ENCODE results near the gene SKP1.
"Not testable (repeated sequence)": the region's sequence is repeated elsewhere in the genome, so short reads cannot be mapped to it uniquely, and the experiment has no call there.

SKP1 gene

DNA sequence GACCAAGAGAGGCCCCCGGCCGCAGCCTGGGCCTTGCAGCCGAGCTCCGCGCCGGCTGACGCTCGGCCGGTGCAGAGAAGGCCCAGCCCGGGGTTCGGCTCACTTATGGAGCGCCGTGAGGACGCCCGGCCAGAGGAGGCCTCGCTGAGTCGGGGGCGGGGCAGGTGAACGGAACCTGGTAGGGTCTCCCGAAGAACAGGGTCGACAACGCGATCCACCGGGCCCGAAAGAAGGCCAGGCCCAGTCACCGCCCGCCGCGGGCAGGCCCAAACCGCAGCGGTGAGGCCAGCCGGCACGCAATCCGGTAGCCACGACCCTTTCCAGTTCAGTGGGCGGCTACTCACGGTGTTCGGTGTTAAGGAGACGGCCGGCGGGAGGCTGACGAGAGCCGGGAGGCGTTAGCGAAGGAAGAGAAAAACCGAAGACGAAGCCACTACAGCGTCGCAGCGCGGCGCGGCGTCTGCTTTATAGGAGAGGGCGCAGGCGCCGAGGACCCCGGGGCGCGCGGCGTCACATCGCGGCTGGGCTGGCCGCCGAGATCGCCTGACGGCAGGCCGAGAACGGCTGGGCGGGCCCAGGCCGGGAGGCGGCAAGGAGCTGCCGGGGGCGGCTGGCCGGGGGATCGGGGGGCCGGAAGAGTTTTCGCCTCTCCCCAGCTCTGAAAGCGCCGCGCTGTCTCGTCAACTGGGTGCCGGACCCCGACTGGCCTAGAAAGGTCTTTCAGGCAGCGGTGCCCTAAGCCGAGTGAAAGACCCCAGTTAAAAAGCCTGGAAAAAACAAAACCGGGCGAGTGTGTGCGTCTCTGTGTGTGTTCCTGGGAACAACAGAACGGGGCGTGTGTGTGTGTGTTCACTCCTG, at the start of gene SKP1:
Gene SKP1, minus strand, starts transcription at position 440 of the 858 bp plus-strand sequence. CDS start 2,928 bp downstream, outside the sequence.
- peak; percentile 69 to 82 (median 71) for DNase-seq (ENCODE audit: low read depth in 3 of 3)

DNA sequence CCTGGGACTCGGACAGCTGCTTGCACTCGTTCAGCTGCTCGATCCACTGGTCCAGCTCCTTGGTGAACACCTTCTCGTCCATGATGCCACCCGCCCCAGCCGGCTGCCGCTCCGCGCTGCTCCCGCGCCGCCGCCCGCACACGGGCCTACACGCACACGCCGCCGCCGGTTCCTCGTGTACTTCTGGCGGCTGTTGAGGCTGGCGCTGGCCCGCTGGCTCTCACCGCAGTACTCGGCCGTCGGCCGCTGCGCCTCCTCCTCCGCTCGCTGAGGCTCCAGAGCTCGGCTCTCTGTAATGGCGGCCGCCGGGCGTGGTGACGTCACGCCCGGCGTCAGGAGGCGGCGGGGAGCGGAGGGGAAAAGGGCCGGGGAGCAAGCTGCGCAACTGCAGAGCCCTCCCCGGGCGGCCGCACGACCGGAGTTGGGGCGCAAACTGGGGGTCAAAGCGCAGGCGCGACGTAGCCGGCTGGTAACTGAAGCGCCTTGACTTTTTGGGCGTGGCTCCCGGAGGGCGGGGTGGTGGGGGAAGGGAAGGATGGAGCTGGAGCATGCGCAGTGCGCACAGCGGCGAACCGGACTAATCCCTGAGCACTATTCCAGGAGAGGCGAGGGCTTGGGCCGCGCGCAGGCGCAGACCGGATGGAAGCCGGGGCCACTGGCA, 49.2 kb upstream of the SKP1 start, which contains the start of gene PPP2CA:
Gene PPP2CA, minus strand, starts transcription at position 294 of the 661 bp plus-strand sequence. Its CDS starts 212 bp downstream, at position 82.
- peak; percentile 99 for DNase-seq (ENCODE audit: low read depth in 3 of 3)

DNA sequence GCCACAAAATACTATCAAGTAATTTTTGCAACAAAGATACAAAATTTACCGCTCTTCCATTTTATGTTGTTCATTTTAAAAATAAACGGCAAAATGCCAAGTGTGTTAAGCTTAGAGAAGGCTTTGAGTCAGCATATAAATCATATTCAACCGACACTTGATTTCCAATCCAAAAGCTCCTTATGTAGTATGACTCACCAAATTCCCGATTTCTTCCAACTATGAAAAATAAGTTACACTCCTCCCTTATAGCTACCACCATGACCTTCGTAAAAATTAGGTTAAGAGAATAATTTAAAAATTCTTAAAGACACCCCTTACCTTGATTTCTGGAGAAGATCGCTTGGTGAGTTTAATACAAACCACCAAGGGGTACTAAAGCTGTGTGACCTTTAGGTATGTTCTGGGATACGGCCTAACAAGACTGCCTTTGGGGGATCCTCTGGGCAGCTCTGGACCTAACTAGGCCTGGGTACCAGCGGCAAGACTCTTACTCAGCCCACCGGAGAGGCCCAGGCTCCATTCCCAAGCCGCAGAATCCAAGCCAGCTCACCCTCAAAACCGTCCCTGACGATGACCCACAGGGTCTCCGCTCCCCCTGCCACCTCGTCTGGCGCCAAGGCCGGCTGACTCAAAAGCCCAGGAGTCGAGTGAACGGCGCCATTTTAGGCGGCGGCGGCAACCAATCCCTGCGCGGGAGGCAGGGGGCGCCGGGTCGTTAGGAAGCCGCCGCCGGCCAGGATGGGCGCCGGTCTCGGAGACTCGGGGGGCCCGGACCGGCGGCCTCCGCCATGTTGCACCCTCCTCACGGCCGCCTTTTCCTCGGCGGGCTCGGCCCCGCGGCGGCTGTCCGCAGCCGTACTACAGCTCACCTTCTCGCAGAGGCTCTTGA, 48.4 kb upstream of the SKP1 start:
- peak; percentile 9 to 60 (median 38) for DNase-seq (ENCODE audit: low read depth in 3 of 3)

DNA sequence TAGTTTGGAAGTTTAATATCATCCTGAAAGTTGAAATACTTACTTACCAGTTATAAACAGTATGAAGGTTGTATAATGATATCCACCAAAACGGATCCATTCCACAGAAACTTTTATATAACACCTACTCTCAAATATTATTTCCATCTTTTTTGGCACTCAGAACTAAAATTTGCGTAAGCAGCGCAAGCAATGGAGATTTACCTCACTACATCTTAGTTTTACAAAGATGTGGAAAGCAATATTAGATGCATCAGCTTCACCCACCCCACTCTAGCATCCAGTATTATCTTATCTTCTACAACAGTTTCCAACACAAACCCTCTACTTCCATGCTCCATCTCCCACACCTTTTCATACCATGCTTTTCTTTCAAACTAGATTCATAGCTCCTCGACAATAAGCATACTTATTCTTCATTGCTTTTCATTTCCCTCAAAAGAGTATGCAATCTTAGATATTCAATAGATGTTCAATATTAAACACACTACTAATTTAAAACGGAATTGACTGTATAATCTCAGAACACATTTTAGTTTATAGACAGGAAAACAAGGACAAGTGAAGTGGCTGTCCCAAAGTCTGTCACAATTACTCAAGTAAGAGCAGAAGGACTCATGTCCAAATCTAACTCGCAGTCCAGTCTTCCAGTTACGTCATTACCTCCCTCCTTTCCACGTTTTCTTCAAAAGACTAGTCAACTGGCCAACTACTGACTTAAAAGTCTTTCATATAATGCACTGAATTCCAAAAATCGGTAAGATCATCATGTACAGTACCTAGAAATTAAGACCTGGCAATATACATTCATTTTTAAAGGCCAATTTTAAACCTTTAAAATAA, 46.9 kb upstream of the SKP1 start:
- no peak for DNase-seq (ENCODE audit: low read depth in 3 of 3)

DNA sequence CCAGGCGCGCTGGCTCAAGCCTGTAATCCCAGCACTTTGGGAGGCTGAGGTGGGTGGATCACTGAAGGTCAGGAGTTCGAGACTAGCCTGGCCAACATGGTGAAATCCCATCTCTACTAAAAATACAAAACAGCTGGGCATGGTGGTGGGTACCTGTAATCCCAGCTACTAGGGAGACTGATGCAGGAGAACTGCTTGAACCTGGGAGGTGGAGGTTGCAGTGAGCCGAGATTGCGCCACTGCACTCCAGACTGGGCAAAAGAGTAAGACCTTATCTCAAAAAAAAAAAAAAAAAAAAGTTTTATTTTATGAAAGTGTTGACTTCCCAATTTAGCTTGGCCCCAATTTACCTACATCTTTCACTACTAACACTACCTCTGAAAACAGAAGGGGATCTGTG, 44.9 kb upstream of the SKP1 start:
- not testable (repeated sequence) for DNase-seq (ENCODE audit: low read depth in 3 of 3)

DNA sequence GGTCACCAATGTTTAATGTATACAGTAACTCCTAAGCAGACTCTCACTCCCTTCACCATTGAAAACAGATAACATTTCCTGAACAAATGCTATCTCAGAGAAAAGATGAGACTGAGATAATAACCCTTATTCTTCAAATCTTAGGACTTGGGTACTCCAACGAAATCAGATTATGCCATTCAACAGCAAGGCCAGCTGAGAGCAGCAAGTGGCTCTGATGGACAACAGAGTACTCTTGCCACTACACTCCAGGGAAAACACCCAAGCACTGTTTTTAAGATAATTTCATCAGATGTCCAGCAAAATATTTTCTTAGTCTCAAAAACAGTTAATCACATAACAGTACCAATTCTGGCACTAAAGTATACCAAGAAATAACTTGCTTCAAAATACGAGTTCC, 39.0 kb upstream of the SKP1 start:
- no peak for DNase-seq (ENCODE audit: low read depth in 3 of 3)

DNA sequence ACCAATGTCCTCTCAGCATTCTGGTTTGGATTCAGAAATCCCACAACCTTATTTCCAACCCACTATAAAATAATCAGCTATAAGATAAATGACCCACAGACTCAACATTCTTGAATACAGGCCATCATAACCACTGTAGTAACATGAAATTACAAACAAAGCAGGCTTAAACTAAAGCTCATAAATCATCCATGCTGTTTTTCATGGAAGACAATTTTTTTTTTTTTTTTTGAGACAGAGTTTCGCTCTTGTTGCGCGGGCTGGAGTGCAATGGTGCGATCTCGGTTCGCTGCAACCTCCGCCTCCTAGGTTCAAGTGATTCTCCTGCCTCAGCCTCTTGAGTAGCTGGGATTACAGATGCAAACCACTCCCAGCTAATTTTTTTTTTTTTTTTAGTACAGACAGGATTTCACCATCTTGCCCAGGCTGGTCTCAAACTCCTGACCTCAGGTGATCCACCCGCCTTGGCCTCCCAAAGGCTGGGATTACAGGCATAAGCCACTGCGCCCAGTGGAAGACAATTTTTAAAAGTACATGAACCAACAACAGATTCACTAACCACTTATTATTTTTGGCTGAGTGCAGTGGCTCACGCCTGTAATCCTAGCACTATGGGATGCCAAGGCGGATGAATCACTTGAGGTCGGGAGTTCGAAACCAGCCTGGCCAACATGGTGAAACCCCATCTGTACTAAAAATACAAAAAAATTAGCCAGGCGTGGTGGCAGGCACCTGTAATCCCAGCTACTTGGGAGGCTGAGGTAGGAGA, 34.7 kb upstream of the SKP1 start:
- not testable (repeated sequence) for DNase-seq (ENCODE audit: low read depth in 3 of 3)

DNA sequence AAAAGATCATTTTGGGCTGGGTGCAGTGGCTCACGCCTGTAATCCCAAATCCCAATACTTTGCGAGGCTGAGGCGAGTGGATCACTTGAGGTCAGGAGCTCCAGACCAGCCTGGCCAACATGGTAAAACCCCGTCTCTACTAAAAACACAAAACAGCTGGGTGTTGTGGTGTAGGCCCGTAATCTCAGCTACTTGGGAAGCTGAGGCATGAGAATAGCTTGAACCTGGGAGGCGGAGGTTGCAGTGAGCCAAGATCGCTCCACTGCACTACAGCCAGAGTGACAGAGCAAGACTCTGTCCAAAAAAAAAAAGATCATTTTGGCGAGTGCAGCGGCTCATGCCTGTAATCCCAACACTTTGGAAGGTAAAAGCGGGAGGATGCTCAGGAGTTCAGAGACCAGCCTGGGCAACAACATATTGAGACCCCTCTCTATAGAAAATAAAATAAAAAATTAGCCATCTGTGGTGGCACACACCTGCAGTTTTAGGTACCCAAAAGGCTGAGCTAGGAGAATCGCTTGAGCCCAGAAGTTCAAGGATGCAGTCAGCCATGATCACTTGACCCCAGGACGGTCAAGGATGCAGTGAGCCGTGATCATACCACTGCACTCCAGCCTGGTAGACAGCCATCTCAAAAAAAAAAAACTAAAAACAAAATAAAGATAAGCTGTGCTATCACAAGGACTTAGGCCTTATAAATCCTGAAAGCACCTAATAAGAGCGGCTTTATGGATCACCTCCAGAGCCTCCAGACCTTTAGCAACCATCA, 32.9 kb upstream of the SKP1 start:
- DNase-seq (ENCODE audit: low read depth in 3 of 3): no peak

DNA sequence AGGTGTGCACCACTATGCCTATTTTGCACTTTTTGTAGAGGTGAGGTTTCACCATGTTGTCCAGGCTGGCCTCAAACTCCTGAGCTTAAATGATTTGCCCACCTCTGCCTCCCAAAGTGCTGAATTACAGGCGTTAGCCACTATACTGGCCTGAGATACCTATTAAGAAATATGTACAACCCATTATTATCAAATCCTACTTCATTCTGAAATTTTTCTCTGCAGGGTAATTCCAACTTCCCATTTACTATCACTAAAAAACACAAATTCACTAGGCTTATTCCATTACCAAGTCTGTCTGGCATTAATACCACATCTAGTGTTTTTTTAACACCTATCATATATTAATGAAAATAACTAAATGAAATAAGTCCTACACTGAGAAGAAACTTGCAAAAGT, 30.9 kb upstream of the SKP1 start:
- no peak for DNase-seq (ENCODE audit: low read depth in 3 of 3)

DNA sequence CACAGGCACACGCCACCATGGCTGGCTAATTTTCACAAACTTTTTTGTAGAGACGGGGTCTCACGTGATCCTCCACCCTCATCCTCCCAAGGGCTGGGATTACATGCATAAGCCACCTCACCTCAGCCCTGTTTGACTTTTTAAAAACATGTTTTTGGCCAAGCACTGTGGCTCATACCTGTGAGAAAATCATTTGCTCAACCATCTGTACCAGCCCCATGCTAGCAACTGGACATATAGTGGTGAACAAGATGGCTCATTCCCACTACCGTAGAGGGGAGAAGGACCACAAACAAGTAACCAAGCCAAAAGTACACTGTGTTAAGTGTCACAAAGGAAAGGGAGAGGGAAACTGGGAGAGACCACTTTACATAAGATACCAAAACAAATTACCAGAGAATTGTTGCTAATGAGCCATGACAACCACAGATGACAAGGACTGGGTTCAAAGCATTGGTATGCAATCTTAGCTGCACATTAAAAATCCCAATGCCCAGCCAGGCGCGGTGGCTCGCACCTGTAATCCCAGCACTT, 29.9 kb upstream of the SKP1 start:
- no peak for DNase-seq (ENCODE audit: low read depth in 3 of 3)

DNA sequence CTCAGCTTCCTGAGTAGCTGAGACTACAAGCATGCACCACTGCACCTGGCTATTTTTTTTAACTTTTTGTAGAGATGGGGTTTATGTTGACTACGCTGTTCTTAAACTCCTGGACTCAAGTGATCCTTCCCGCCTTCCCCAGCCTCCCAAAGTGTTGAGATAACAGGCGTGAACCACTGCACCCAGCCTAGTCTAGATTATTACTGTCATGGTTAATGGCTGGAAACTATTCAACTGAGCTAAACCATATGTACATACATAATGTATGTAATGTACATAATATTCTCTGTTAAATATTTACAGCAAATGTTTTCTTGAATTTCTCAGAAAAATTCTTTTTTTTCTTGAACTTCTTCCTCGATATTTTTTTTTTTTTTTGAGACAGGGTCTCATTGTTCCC, 27.8 kb upstream of the SKP1 start:
- DNase-seq (ENCODE audit: low read depth in 3 of 3): no peak

DNA sequence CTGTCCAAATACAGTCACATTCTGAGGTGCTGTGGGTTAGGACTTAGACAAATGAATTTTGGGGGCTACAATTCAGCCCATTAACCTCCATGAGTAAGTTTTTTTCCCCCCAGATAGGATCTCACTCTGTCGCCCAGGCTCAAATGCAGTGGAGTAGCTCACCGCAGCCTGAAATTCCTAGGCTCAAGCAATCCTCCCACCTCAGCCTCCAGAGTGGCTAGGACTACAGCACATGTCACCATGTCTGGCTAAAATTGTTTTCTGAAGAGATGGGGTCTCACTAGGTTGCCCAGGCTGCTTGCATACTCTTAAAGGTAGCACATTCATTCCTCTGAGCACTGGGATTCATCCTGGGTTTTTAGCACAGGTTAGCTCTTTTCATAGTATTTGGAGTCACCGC, 26.9 kb upstream of the SKP1 start:
- DNase-seq (ENCODE audit: low read depth in 3 of 3): no peak

DNA sequence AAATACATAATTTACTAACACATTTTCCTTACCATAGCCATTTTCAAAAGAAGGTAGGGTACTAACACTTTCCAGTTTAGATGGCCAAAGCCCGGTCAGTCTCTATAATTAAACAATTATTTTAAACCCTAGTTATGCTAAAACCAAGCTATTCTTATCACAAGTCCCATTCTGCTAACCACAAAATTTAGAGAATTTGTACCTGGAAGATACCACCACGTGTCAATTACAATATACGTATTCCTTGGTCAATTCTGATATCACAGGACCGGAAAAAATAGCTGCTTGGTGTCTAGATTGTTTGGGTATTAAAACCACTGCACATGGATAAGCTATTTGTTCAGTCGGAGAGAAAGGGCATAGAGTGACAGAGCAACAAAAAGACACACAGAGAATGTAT, 18.9 kb upstream of the SKP1 start:
- no peak for DNase-seq (ENCODE audit: low read depth in 3 of 3)

DNA sequence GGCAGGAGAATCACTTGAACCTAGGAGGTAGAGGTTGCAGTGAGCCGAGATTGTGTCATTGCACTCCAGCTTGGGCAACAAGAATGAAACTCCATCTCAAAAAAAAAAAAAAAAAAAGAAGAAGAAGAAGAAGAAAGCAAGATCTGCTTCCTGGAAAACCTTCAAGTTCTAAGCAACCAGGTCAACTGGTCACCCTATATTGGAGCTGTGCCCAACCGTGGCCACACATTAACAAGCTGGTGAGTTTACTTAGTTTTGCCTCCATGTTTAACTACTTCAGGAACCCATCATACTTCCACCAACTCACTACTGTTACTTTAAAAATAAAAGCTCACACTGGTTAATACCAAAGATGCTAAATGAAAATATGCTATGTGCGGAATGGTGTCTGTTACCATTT, 12.3 kb upstream of the SKP1 start:
- no peak for DNase-seq (ENCODE audit: low read depth in 3 of 3)

DNA sequence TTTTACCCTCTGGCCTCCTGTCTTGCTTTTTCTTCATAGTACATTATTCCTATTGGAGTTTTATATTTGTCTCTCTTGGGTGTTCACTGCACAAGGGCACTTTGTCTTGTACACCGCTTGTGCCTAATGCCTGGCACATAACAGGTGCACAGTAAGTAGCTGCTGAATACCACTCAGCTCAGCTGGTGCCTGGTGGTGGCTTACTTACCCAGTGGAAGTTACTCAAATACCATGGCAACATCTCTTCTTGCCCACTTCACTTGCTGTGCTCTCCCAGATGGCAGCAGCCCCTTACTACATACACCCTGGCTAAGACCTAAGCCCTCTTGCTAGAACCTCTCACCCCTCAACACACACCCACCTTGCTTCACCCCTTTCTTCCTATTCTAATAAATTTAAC, 11.3 kb upstream of the SKP1 start:
- no peak for DNase-seq (ENCODE audit: low read depth in 3 of 3)

DNA sequence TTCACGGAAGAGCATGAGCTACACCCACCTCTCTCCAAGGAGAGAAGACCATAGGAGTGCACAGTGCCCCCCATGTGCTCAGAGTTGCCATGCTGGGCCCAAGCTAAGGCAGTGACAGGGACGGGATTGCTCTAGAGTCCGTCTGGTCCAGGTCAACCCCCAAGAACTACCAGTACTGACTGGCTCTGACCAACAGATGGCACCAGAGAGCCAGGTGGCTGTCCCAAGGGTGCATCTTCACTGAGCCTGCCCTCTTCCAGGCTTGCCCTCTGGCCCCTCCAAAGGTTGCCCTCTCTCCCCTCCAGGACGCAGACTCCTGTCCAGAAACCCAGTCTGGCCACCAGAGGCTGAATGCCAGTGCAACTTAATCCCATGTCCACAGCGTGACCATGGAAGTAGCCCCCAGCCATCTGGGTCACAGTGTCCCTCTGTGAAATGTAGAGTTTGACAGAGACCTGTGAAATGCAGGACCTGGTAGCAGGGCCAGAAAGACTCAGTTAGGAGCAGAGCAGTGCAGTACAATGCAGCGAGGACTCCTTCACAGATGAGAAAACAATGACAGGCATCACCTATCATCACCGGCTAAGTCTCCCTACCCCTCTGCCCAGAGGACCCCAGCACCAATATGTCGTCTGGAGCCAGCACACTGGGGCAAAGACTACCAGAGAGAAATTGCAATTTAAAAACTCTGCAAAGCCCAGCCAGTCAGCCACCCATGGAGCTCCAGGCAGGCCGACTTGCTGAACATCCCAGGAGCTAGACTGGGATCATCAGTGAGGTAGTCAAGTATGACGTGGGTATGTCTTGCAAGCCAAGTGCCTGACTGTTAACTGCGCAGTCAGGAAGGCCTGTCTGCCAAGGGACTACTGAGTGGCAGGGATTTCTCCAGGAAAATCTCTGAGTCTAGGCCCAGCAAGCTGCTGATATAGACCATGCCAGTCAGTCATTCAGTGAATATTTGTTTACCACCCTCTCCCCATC, 7.7 kb upstream of the SKP1 start:
- peak; percentile 57 to 73 (median 64) for DNase-seq (ENCODE audit: low read depth in 3 of 3)

DNA sequence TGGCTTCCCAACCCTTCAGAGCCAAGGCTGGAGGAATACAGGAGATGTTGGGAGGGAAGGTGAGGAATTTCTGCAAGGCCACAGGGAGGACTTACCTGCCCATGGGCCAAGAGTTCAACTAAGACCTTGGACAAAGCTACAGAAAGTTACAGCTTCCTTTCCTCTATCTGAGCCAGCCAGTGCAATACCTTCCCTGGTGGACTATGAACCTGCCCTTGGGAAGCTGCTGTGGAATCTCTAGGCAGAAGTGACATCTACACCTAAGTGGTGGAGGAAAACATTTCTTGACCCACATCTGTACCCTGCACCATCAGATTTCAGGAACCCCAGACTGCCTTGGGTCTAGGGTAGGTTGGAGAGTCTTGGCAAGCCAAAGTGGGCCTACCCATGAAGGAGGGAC, 6.7 kb upstream of the SKP1 start:
- DNase-seq (ENCODE audit: low read depth in 3 of 3): no peak

DNA sequence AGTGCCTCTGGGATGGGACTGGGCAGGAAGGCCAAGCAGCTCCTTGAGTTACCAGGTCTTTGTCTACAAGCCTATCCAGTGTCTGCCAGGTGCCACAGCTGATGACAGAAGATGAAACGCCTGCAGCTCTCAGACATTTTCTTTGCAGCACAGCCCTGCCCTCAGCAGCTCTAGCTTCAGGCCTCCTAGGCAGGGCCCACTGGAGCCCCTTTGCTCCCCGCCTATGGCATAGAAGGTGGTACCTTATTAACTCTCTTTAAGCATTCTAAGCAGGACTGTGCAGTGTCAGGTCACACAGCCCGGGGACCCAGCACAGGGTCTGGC, 1.3 kb upstream of the SKP1 start:
- no peak for DNase-seq (ENCODE audit: low read depth in 3 of 3)

All from stimulated activated CD4-positive, alpha-beta T cell treated with anti-CD3 and anti-CD28 coated beads, TNF-alpha, amount 100 ng/mL, for 24 hours (primary cell).